GM12878 (cell line): Measurements from ENCODE around the gene ICE2.
"Not testable (repeated sequence)": the region's sequence is repeated elsewhere in the genome, so short reads cannot be mapped to it uniquely, and the experiment has no call there.

Experiments
- FOXK2 ChIP-seq: fragments of 450-650 bp; IDR thresholded peaks from 2 replicates; pipeline ENCODE4 v1.6.1; 2017; ENCODE audit warnings: mild to moderate bottlenecking, moderate library complexity
- KDM1A ChIP-seq: fragments of 200-600 bp; sonication (generic); IDR thresholded peaks from 2 replicates; pipeline ENCODE4 v1.6.1; 2016; ENCODE audit warnings: borderline replicate concordance
- POLR2AphosphoS5 ChIP-seq: IDR thresholded peaks from 2 replicates; pipeline ENCODE4 v1.6.1; 2011; ENCODE audit warnings: mild to moderate bottlenecking, low read length, inconsistent platforms
- SMARCA5 ChIP-seq: fragments of 450-650 bp; IDR thresholded peaks from 2 replicates; pipeline ENCODE4 v1.6.1; 2017; ENCODE audit warnings: mild to moderate bottlenecking
- STAT1 ChIP-seq: fragments of 450-650 bp; conservative IDR thresholded peaks from 2 replicates; pipeline ENCODE4 v1.6.1; 2014; ENCODE audit warnings: antibody characterized with exemption, mild to moderate bottlenecking
- TARDBP ChIP-seq: IDR thresholded peaks from 2 replicates; pipeline ENCODE4 v1.6.1; 2016; ENCODE audit warnings: borderline replicate concordance

- not testable (repeated sequence) for TF ChIP-seq KDM1A, TARDBP, STAT1, SMARCA5, FOXK2, POLR2AphosphoS5
Measured at GRCh38 chr15:60412807-60413206, 66.1 kb downstream of the ICE2 start.
